Stimulated activated CD8-positive, alpha-beta memory T cell treated with anti-CD3 and anti-CD28 coated beads, Interleukin-7, amount 100 ng/mL, for 48 hours (primary cell): ENCODE data around the gene GASK1A.

Experiments
- DNase-seq, 2 donors: peaks; one replicate each; pipeline ENCODE4 v3.0.0-alpha.2; 2020; ENCODE audit warnings: low read depth in 1 of 2; ENCODE audit errors: extremely low read depth in 1 of 2

Gene GASK1A

DNA sequence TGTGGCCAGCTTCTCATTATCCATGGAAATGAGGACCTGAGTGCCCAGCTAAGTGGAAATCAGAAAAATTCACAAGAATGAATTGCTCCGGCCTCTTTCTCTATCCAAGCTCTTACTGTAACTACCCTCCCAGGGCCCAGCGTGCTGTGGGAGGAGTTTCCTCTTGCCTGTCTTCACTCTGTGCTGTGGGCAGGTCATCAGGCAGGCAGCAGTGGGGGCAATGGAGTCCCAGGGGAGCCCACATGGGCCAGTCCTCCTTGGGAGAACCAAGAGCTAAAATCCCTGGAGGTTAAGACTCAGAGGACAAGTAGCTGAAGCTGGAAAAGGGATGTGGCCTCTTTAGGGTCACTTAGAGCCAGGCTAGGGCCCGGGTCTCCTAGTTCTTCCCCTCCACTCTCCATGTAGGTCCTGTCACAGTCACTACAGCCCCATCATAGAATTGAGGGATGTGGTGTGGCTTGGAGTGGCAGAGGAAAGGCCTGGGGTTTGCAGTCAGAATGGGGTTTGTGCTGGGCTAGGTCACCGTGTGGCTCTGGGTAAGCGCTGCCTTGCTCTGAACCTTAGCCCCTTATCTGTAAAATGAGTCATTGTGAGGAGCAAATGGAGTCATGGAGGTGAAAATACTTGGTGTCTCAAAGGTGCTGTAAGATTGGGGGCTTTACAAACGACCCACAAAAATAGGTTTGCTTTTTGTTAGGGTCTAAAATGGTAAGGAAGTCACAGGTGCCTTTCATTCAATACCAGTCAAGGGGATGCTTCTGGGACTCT, 3.7 kb downstream of the GASK1A start:
- DNase-seq = no peak

DNA sequence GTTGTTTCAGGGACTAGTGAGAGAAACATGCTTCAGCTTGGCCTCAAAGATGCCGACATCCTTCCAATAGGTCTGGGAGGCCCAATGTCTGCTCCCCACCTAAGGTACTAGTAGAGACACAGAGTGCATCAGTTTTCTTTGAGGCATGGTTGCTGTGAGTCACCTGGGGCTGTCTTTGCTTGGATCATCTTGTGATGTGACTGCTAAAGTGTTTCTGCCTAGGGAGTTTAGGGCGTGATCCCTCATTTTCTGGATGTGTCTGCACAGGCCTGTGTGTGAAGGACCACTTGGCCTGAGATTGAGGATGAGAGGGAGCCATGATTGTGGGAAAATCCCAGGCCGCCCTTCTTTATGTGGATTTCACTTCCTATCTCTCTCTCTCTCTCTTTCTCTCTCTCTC, 4.8 kb downstream of the GASK1A start:
- DNase-seq = no peak

DNA sequence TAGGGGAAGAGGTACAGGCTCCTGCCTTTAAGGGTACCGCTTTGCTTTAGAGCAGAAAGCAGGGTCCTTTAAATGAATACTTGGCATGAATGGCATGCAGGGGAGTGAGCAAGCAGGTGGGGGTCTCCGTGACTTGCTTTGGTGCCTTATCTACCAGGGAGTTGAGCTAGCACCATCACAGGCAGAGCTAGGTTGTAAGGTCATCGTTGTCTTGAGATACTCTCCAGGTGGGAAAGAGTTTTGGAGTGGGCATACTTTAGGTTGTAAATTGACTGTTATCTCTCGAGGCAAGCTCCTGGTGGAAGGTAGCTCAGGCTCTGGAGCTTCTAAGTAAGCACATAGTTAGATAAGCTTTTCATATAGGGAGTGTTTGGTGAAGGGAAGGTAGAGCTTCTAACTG, 5.6 kb downstream of the GASK1A start:
- DNase-seq = no peak

DNA sequence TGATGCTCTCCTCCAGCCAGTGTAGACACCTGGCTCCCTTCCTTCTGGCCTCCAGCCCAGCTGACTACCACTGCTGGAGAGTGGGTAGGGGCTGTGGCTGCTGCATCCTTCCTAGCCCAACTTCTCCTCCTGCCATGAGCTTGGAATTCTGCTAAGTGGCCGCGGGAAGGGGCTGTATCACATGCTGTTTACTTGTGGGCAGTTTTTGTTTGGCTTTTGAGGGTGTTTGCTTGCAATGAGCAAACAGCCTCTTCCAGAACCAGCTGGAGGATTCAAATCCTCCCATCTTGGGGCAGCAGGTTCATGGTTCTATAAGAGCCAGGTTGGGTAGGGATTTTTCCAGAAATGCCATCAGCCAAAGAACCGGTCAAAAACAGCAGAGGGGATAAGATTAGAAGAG, 9.0 kb downstream of the GASK1A start:
- no peak for DNase-seq

DNA sequence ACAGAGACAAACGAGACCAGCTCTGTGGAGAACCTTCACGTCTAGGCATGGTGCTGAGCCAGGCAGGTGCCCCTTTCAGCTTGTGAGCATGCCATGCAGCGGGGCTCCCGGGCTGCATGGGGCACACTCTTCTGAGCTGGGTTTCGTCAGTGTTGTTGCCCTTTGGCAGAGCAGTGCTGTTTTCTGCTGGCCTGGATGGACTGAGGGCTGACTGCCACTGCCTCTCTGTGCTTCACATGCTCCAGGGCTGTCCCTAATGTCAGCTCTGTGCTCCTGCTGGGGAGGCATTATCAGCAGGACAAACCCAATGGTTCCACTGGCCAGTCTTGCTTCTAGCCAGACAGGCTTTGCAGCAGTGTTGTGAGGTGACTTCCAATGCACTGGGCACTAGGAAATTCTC, 9.5 kb downstream of the GASK1A start:
- no peak for DNase-seq

DNA sequence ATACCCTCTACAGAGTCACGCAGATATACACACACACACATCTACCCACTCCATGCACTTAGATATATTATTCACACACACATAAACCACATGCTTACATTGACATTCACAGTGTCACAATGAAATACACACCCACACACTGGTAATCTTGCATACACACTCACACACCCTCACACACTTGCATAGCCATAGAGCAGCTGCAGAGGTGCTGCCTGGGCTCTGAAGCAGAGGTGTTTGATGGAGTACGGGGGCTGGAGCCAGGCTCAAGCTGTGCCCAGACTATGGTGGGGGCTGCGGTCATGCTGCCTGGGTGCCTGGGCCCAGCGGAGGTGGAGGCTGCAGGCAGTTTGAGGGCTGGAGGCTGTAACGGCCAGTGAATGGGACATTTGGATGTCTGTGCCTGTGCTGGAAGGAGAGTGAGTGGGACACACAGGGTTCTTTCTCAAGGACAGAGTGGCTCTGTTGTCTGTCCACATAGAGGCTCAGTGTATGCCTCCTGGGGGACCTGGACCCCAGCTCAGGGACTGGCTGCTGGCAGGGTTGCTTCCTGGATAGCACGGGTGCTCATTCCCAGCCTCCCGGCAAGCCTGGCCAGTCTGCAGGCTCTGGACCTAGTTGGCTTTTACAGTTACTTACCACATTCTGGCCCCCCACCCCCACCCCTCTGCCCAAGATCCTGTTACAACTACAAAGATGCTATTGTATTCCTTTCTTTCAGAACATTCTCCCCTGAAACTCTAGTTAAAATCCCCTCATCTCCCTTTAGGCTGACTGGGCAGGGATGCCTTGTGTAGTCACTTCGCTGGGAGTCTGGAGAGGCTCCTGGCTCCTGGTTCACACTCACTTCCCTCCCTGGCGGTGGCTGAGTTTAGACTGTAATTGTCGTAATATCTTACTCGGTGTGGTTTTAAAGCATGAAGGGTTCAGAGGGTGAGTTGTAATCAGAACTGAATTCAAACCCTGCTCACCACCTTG, 12.5 kb downstream of the GASK1A start:
- DNase-seq = no peak

DNA sequence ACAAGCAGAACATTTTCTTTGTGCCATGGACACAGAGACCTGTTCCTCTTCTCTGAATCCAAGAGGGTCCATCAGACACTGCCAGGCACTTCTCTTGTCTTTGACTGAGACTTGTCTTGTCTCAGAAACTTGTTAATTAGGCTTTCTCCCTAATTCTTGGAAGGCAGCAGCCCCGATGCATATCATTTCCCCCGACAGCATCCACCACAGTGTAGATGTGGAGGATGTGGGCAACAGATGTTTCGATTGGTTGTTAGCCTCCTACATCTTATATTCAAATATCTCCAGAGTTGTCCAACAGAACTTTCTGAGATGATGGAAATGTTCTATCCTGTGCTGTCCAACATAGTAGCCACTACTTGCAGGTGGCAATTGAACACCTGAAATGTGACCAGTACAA, 15.5 kb downstream of the GASK1A start:
- no peak for DNase-seq

DNA sequence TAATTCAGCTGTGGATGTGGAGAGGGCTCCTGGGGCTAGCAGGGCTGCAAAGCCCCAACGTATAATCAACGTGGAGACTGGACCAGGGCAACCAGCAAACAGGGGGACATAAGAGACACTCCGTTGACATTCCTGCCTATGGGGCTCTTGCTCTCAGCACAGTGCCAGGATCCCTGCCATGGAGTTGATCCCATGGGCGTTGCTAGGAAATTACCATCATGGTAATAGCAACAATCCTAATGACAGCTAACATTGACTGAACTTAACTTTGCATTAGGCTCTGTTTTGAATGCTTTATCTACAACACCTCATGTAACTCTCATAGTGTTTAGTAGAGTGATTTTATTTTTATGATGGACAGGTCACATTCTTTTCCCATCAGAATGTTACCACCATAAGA, 16.9 kb downstream of the GASK1A start:
- DNase-seq = no peak

DNA sequence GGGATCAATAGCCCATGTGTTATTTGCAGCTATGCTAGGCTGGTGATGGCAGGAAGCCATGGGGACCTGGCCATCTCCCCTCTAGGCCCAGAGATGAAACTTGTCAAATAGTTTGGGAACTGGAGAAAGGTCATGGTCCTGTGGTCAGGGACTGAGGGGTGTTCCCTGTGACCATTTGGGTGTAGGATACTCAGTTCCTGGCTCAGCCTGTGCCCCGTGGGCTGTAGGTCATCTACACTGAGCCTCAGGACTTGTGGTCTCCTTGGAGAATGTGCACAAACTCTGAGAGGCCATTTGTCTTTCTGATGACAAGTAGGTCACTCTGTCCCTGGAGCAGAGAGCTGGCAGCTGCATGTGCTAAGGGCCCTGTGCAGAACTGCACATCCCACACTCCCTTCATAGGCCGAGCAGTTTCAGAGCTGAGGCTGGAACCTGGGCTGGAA, 17.5 kb downstream of the GASK1A start:
- DNase-seq = no peak

DNA sequence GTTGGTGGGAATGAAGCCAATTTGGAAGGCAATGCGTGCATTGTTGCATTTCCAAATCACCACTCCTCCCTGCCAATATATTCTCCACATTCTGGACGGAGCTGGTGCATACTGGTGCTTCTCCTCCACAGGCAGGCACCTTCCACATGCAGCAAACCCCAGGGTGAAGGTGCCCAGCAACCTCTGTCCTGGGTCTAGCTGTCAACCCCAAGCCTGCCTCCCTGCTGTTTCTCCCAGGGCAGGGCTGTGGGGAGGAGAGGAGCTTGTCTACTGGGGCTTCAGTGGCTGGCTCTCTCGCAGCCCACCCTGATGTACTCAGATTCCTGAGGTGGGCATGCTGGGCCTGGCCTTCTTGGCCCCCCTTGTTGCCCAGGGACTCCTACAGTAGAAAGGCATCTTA, 20.1 kb downstream of the GASK1A start:
- DNase-seq = no peak

DNA sequence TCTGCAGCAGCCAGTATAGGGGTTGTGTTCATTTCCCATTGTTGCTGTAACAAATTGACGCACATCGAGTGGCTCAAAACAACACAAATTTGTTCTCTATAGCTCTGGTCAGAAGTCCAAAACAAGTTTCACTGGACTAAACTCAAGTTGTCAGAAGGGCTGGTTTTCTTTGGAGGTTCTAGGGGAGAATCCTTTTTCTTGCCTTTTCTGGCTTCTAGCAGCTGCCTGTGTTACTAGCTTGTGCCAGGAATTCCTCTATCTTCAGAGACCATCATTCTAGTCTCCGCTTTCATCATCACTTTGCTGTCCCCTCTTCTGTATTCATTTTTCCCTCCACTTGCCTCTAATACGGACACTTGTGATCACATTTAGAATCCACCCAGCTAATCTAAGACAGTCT, 20.5 kb downstream of the GASK1A start:
- no peak for DNase-seq

DNA sequence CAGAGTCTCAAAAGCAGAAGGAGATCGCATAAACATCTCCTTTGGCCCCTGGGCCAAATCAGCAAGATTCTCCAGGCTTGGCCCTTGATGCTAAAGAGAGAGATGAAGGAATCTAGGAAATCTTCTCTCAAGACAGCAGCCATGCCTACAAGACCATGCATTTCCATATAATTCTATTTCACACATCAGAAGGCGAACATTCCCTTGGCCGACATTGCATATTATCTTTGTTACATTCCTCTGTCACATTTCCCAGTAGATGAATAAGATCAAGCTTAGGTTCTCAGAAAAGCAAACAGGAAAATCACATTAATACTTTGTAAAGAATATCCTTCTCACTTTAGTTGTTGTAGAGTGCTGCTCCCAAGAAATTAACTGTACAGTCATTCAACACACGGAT, 21.3 kb downstream of the GASK1A start:
- no peak for DNase-seq

DNA sequence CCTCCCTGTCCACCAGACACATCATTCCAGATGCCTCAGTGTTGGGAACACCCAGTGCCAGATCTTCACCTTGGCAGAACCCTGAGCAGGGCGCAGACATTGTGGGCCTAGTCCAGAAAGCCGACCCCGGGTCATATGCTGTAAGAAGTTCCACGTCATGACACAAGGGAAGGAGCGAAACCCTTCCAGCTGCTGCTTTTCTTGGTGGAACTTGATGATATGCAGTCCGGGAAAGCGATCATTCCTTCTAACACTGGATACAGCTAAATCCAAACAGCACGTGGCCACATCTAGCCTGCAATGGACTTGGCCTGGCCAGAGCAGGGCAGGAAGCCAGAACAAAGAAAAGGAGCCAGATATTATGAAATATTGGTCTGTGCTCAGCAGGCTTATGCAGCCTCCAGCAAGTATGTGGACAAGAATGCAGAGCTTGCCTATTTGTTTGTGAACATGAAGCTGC, 22.0 kb downstream of the GASK1A start:
- no peak for DNase-seq

DNA sequence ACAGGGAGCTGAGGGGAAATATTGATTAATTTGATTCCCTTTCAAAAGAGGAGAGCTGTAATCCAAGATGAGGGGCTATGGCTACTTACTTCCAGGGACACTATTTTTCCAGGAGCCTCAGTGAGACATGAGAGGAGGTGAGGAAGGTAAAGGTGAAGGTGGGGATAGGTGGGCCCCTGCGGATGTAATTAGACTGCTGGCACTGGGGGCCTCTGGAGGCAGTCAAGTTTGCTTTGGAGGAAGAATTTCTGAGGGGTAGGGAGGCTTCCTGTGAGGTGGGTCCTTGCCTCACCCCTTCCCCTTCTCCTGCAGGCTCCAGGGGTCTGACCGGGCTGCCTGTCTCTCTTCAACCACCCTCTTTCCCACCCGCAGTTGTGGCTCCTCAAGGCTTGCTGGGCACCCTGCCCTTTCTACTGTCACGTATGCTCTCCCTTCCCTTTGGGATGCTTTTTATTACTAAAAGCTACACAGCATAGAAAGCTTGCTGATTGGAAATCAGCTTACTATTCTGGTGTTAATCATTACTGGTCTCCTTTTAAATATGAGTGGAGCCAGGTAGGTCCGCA, 22.5 kb downstream of the GASK1A start:
- DNase-seq = no peak

DNA sequence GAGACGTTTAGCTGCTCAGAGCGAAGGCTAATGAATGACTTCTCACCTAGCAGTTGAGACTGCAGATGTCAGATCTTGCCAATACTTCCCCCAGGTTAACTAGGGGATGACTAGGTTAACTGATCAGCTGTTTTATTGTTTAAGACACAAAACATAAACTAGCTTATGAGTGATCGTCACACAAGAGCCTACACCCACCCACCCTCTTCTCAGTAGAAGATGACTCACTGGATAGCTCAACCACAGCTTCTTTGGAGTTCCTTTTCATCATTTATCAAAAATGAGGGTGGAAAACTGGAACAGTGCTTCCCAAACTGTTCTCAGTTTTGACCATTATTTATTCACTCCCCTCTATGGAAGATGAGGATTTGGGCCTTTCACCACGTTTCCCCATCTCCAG, 25.2 kb downstream of the GASK1A start:
- no peak for DNase-seq

DNA sequence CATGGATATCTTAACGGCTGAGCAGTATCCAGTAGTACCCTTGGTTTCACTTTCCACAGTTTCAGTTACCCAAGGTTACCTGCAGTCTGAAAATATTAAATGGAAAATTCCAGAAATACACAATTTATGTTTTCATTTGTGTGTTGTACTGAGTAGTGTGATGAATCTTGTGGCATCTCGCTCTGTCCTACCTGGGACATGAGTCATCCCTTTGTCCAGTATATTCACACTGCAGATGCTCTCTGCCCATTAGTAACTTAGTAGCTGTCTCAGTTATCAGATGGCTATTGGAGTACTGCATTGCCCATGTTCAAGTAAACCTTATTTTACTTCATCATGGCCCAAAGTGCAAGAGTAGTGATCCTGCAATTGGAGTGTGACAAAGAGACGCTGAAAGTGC, 26.1 kb downstream of the GASK1A start:
- no peak for DNase-seq

DNA sequence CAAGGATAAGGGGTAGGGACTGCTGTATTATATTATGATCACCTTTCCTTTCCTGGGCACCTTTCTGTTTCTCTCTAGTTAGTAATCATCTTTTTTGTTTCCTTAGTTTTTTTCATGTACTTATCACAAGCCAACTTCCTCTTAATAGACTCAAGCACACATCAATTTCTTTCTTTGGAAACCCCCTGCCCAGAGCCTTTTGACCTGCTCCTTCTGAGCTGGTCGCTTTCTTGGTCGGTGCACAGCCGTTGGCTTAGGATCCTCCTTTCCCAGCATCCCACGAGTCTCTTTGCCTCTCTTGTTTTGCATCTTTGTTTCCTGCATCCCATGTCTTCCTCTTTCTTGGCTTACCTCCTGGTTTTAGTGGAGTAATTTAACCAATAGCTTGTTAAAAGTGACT, 26.9 kb downstream of the GASK1A start:
- DNase-seq = no peak

DNA sequence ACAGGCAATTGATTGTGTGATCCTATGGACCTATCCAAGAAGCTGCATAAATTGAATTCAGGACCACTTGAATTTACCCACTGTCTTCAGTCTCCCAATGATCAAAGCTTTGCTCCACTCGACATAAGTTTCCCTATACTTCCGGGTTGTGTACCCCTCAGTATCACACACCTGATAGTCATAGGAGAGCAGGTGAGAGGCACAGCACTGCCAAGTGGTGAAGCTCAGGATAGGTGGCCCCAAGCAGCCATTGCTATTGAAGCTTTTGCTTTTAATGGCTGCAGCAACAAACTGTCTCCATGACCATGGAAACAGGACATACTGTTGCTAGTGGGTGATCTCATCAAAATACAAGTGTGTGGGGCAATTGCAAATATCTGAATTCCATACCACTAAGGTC, 27.7 kb downstream of the GASK1A start:
- DNase-seq = no peak

DNA sequence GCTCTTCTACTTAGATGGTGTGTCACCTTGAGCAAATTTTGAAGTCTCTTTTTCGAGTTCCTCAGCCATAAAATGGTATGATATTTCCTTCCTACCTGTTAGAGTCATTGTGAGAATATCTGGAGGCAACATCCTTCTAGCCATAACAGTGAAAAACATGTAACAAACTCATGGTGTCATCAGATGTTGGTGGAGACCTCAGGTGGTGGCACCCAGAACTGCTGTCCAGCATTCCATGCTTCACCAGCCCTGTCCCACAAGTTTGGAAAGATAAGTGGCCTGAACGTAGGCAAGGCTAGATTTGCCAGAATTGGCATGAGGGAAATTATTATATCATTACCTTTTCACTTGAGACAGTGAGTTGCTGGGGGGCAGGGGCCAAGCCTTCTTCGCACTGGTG, 30.4 kb downstream of the GASK1A start:
- DNase-seq = no peak

DNA sequence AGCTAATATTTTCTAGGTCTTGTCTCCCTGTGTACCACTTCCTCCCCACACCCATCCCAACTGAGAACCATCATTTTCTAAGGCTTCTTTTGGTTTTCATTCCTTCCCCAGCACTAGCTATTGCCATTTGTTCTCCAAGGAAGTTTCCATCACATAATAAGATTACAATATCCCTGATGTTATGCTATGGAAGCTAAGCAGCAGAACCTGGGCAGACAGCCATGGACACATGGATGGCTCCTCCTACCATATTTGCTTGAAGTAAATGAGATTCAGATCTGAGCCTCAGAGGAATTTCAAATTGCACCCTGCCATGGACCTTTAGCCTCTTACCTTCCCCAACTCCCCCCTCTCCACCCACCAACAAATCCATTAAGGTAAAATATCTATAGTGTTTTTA, 31.5 kb downstream of the GASK1A start:
- DNase-seq = no peak

DNA sequence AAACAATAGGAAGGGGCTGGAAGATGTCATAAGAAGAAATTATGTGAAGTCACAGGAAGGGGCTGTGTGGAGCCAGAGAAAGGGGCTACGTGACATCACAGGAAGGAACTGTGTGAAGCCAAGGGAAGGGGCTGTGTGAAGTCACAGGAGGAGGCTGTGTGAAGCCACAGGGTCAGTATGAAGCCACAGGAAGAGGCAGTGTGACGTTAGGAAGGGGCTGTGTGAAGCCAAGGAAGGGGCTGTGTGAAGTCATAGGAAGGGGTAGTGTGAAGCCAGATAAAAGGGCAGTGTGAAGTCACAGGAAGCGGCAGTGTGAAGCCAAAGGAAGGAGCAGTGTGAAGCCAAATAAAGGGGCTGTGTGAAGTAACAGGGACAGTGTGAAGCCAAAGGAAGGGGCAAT, 32.5 kb downstream of the GASK1A start:
- no peak for DNase-seq

DNA sequence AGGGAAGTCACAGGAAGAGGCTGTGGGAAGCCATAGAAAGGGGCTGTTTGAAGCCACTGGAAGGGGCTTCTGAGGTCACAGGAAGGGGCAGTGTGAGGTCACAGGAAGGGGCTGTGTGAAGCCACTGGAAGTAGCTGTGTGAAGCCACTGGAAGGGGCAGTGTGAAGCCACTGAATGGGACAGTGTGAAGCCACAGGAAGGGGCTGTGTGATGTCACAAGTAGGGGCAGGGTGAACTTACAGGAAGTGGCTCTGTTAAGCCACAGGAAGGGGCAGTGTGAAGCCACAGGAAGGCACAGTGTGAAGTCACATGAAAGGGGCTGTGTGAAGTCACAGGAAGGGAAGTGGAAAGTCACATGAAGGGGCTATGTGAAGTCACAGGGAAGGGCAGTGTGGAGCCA, 33.1 kb downstream of the GASK1A start:
- no peak for DNase-seq
